NCI-H2029 treated with DMSO at 0.1 percent for 48 hours (cell line): Measurements from ENCODE around the gene RPRD2.

Source experiments
- DNase-seq: peaks from one replicate; lab custom pipeline; 2025; lab: John Stamatoyannopoulos, UW

Gene RPRD2

DNA sequence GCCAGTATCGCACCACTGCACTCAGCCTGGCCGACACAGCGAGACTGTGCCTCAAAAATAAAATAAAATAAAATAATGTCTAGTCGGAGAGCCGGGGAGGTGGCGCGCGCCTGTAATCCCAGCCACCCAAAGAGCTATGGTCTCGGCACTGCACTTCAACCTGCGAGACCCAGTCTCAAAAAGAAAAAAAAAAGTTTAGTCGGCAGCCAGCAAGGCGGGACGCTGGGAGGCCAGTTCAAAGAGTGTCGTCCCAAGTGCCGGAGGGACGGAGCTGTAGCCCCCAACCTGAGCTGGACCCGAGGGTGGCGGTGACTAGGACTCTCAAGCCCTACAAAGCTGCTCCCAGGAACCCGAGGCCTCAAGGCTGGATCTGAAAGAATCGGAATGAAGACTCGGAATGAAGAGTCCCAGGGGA, 151.0 kb downstream of the RPRD2 start:
- DNase-seq = no peak

DNA sequence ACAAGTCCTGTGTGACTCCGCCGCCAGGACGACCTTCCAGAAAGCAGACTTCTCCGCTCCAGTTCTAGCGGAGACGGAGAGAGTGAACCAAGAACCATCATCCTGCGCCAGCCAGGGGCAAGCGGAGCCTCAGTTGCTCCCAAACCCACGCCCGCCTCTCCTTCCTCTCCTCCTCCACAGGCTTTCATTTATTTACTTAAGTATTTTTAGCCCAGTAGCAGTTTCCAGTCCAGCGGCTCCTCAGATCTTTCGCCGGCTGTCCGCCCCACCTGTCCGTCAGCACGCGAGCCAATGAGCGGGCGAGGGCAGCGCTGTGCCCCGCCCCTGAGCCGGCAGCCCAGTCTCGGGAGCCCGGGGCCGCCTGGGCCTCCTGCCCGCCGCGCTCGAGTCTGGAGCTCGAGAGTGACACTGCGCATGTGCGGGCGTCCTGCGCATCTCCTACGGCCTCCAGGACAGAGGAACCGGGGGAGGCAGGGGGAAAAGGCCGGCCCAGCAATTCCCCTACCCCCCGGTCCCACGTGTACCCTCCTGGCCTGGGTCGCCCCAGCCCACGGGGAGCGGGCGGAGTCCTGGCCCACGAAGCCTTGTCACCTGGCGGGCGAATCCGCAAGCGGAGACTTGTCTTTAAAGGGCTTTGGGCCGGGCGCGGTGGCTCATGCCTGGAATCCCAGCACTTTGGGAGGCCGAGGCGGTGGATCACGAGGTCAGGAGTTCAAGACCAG, 151.5 kb downstream of the RPRD2 start, which contains the start of gene FALEC:
FALEC (plus strand) TSS at position 425 of the 722 bp plus-strand sequence.
- DNase-seq = peak; percentile 64

DNA sequence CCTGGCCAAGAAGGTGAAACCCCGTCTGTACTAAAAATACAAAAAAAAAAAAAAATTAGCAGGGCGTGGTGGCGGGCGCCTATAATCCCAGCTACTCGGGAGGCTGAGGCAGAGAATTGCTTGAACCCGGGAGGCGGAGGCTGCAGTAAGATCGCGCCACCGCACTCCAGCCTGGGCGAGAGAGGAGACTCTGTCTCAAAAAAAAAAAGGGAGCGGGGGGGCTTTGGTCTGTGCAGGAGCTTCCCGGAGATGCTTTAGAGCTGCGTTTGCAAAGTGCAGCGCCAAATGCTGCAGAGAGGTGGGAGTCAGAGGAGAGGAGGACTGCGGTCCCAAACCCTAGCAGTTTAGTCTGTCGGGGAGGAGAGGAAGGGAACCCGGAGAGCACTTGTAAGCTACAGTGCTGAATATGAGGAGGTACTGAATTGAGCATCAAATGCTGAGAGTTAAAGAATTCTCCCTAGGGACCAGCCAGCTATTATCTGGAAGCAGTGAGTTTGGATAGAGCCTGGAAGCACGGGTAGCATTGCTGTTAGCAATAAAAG, 152.2 kb downstream of the RPRD2 start:
- DNase-seq = no peak

DNA sequence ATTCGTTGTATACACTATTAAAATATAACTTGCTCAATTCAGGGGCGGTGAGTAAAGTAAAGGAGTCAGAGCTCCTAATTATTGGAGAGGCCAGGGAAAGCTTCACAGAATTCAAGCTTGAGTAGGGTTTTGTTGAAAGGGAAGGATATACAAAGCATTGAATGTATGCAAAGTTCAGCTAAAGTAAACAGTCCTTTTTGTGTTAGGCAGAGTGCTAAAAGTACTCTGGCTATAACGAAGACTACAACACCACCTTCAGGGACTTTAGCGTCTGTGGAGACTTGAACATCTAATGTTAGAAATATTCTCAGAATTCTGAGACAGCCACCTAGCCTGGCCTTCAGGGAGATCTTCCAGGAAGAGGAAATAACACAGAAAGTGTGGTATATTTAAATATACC, 152.7 kb downstream of the RPRD2 start:
- no peak for DNase-seq

DNA sequence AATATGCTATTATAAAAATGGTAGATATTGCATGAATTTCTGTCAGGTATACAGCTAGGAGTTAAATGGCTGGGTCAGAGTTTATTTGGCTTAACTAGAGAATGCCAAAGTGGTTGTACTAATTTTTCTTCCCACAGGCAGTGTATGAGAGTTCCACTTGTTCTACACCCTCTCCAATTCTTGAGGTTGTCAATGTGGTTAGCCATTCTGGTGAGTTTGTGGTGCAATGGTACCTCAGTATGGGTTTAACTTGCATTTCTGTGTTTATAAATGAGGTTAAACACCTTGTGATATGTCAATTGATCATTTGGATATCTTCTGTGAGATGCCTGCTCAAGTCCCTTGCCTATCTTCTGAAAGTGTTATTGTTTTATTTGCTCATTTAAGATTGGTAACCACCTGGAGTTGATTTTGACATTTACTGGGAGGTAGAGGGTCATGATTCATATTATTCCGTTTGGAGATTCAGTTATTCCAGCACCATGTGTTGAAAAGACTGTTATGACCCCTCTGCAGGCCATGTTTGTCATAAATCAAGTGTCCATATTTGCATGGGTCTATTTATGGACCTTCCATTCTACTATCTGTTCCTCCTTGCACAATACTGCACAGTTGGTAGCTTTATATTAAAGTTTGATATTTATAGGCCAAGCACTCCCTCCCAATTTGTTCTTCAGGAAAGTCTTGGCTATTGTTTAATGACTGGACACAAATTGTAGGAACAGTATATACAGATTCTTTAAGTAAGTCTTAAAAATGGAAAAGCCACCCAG, 157.4 kb downstream of the RPRD2 start:
- DNase-seq = no peak

DNA sequence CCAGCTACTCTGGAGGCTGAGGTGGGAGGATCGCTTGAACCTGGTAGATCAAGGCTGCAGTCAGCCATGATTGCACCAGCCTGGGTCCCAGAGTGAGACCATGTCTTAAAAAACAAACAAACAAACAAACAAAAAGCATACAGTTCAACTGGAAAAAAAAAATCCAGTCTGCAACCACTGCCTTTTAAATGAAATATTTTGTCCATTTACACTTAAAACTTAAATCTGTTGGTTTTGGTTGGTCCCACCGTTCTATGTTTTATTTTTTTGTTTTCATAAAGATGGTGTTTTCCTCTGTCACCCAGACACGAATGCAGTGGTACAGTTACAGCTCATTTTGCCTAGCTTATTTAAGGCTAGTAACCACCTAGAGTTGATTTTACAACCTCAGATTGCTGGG, 161.4 kb downstream of the RPRD2 start:
- DNase-seq = no peak
